ENCODE results near the gene FAM193B. TPM values are rescaled to one million over a fixed set of nuclear protein-coding genes. Genes with fewer than 3 reads are reported as not detected.
A peak's percentile ranks its signal among the peaks of the same experiment; 100 is the strongest.

FAM193B gene
- total and polyA plus RNA-seq, 7 donors, result 9.0 to 87.4 (median 41.8) TPM

- no peak for DNase-seq
- TF ChIP-seq EP300 (IDR thresholded peaks at IDR 0.05) (no peak), POLR2A (IDR thresholded peaks at IDR 0.05) (no peak), POLR2AphosphoS5 (IDR thresholded peaks at IDR 0.05) (peak in 2 of 4 donors; percentile 58 to 72)
- 77 to 84% methylated on average over 13 of the region's 13 CpGs for WGBS, 2 donors
- Histone ChIP-seq H3K27ac (peak overlapping the region; percentile 95 to 99 (median 96)), H3K27me3 (no peaks in the 10 kb centered on the region), H3K9me3 (no peaks in the 10 kb centered on the region), H3K4me3 (no peak overlapping the region), H3K36me3 (peaks cover 42 to 82% (median 60%) of the 10 kb centered on the region in 4 donors), H3K4me1 (peaks cover 0 to 95% (median 84%) of the 10 kb centered on the region in 4 donors)
- intact Hi-C loops (cut with DNase I), result no loop called here
These were observed 69.3 kb downstream of the FAM193B start for GRCh38 chr5:177484902-177485549.

GRCh38 chr5:177483994-177484901, 70.1 kb downstream of the FAM193B start:
- Histone ChIP-seq H3K4me3 (no peak overlapping the region), H3K27ac (peak overlapping the region; percentile 95 to 99 (median 96)), H3K27me3 (no peaks in the 10 kb centered on the region), H3K9me3 (no peaks in the 10 kb centered on the region), H3K4me1 (peaks cover 0 to 95% (median 84%) of the 10 kb centered on the region in 4 donors), H3K36me3 (peaks cover 34 to 74% (median 52%) of the 10 kb centered on the region in 4 donors)
- TF ChIP-seq CTCF (IDR thresholded peaks at IDR 0.05), result no peak
- TF ChIP-seq POLR2A (IDR thresholded peaks at IDR 0.05), result no peak
- peak in 2 of 4 donors; percentile 66 to 76 for TF ChIP-seq POLR2AphosphoS5 (IDR thresholded peaks at IDR 0.05)
- DNase-seq, result no peak
- WGBS, 2 donors, result 88 to 91% methylated on average over 22 of the region's 22 CpGs
- intact Hi-C loops (cut with DNase I), result no loop called here

- H3K27ac ChIP-seq, result peak overlapping the region; percentile 95 to 99 (median 96)
- intact Hi-C loops (cut with DNase I), result no loop called here
- peak in 1 of 4 donors; percentile 6 for TF ChIP-seq POLR2AphosphoS5 (IDR thresholded peaks at IDR 0.05)
- no peak for TF ChIP-seq POLR2A (IDR thresholded peaks at IDR 0.05)
- no peak overlapping the region for H3K4me3 ChIP-seq
- WGBS, 2 donors, result 93 to 94% methylated on average over 9 of the region's 9 CpGs
- no peaks in the 10 kb centered on the region for H3K9me3 ChIP-seq
- H3K27me3 ChIP-seq, result no peaks in the 10 kb centered on the region
- no peak for DNase-seq
- H3K36me3 ChIP-seq, result peaks cover 22 to 62% (median 41%) of the 10 kb centered on the region in 4 donors
- peaks cover 0 to 95% (median 85%) of the 10 kb centered on the region in 4 donors for H3K4me1 ChIP-seq
These were observed 71.3 kb downstream of the FAM193B start for GRCh38 chr5:177483042-177483441.

- DNase-seq, result no peak
- peak overlapping the region; percentile 95 to 99 (median 96) for H3K27ac ChIP-seq
- no peaks in the 10 kb centered on the region for H3K27me3 ChIP-seq
- peaks cover 0 to 95% (median 88%) of the 10 kb centered on the region in 4 donors for H3K4me1 ChIP-seq
- H3K36me3 ChIP-seq, result peaks cover 15 to 55% (median 34%) of the 10 kb centered on the region in 4 donors
- TF ChIP-seq EP300 (IDR thresholded peaks at IDR 0.05) (no peak), POLR2AphosphoS5 (IDR thresholded peaks at IDR 0.05) (peak in 3 of 4 donors; percentile 16 to 34 (median 27)), CTCF (IDR thresholded peaks at IDR 0.05) (no peak), POLR2A (IDR thresholded peaks at IDR 0.05) (no peak)
- intact Hi-C loops (cut with DNase I), result no loop called here
- H3K9me3 ChIP-seq, result no peaks in the 10 kb centered on the region
- 92 to 93% methylated on average over 10 of the region's 10 CpGs for WGBS, 2 donors
- H3K4me3 ChIP-seq, result no peak overlapping the region
These were observed 72.0 kb downstream of the FAM193B start for GRCh38 chr5:177482359-177482795.

- H3K4me1 ChIP-seq, result peaks cover 0 to 98% (median 97%) of the 10 kb centered on the region in 4 donors
These were observed 74.6 kb downstream of the FAM193B start for GRCh38 chr5:177479774-177480173.

More at GRCh38 chr5:177479774-177480173, 74.6 kb downstream of the FAM193B start:
- 71 to 79% methylated on average over 14 of the region's 14 CpGs for WGBS, 2 donors
- no peaks in the 10 kb centered on the region for H3K27me3 ChIP-seq
- H3K27ac ChIP-seq, result peak overlapping the region; percentile 95 to 99 (median 96)
- H3K9me3 ChIP-seq, result no peaks in the 10 kb centered on the region
- intact Hi-C loops (cut with DNase I), result no loop called here
- no peak for DNase-seq
- no peak for TF ChIP-seq POLR2A (IDR thresholded peaks at IDR 0.05)
- TF ChIP-seq POLR2AphosphoS5 (IDR thresholded peaks at IDR 0.05), result peak in 2 of 4 donors; percentile 1 to 4
- TF ChIP-seq CTCF (IDR thresholded peaks at IDR 0.05), result no peak
- peaks cover 9 to 33% (median 19%) of the 10 kb centered on the region in 4 donors for H3K36me3 ChIP-seq
- H3K4me3 ChIP-seq, result no peak overlapping the region

Measured in sigmoid colon (tissue), 7 donors.